Stromal cell of bone marrow (primary cell): ENCODE data around the gene KMT2E.
"Not testable (repeated sequence)": the region's sequence is repeated elsewhere in the genome, so short reads cannot be mapped to it uniquely, and the experiment has no call there.

ENCODE experiments used
- DNase-seq: peaks from one replicate; pipeline ENCODE4 v3.0.0-alpha.2; 2012; ENCODE audit warnings: low read depth

KMT2E gene

GRCh38 chr7:105028004-105028403 lies 14.0 kb downstream of the KMT2E start:
- DNase-seq, result no peak

- not testable (repeated sequence) for DNase-seq
Measured at GRCh38 chr7:105028941-105029340, 14.9 kb downstream of the KMT2E start.

- DNase-seq, result no peak
Measured at GRCh38 chr7:105030447-105030846, 16.4 kb downstream of the KMT2E start.

- DNase-seq, result no peak
Measured at GRCh38 chr7:105032553-105033214, 18.7 kb downstream of the KMT2E start.

- DNase-seq, result no peak
Measured at GRCh38 chr7:105035349-105035748, 21.3 kb downstream of the KMT2E start.

GRCh38 chr7:105036217-105037168 lies 22.5 kb downstream of the KMT2E start:
- DNase-seq, result no peak

- no peak for DNase-seq
Measured at GRCh38 chr7:105037319-105037718, 23.3 kb downstream of the KMT2E start.

GRCh38 chr7:105044449-105045070 lies 30.6 kb downstream of the KMT2E start:
- no peak for DNase-seq

GRCh38 chr7:105046414-105046813 lies 32.4 kb downstream of the KMT2E start:
- DNase-seq, result no peak

- DNase-seq, result no peak
Measured at GRCh38 chr7:105047932-105048331, 33.9 kb downstream of the KMT2E start.

- no peak for DNase-seq
Measured at GRCh38 chr7:105050493-105050892, 36.5 kb downstream of the KMT2E start.

GRCh38 chr7:105050899-105051298 lies 36.9 kb downstream of the KMT2E start:
- not testable (repeated sequence) for DNase-seq

- no peak for DNase-seq
Measured at GRCh38 chr7:105055084-105055483, 41.1 kb downstream of the KMT2E start.

GRCh38 chr7:105055621-105056020 lies 41.6 kb downstream of the KMT2E start:
- no peak for DNase-seq

- no peak for DNase-seq
Measured at GRCh38 chr7:105057472-105057871, 43.5 kb downstream of the KMT2E start.

- DNase-seq, result no peak
Measured at GRCh38 chr7:105060437-105060836, 46.4 kb downstream of the KMT2E start.

GRCh38 chr7:105060923-105061322 lies 46.9 kb downstream of the KMT2E start:
- no peak for DNase-seq

- DNase-seq, result no peak
Measured at GRCh38 chr7:105065104-105065503, 51.1 kb downstream of the KMT2E start.

- DNase-seq, result no peak
Measured at GRCh38 chr7:105067691-105068090, 53.7 kb downstream of the KMT2E start.

GRCh38 chr7:105068886-105069285 lies 54.9 kb downstream of the KMT2E start:
- no peak for DNase-seq

GRCh38 chr7:105073143-105073542 lies 59.1 kb downstream of the KMT2E start:
- no peak for DNase-seq

- no peak for DNase-seq
Measured at GRCh38 chr7:105079348-105079747, 65.3 kb downstream of the KMT2E start.

GRCh38 chr7:105084581-105084980 lies 70.6 kb downstream of the KMT2E start:
- no peak for DNase-seq
